Neural crest cell (in vitro differentiated cells): ENCODE data around the gene DNAH7. TPM values are rescaled to one million over a fixed set of nuclear protein-coding genes. Genes with fewer than 3 reads are reported as not detected.

Experiments used
- DNase-seq: peaks from one replicate; pipeline ENCODE4 v3.0.0; 2021; ENCODE audit warnings: low read depth, mixed read lengths, low spot score
- H3K27ac Mint-ChIP-seq: one replicate; pipeline ENCODE4 v1.8.0; 2021; ENCODE audit warnings: mild to moderate bottlenecking, mixed read lengths; ENCODE audit not compliant: unreplicated experiment
- H3K27me3 Mint-ChIP-seq: 2 replicates; pipeline ENCODE4 v1.8.0; 2021; ENCODE audit warnings: low read depth, mild to moderate bottlenecking, mixed read lengths
- H3K36me3 Mint-ChIP-seq: 2 replicates; pipeline ENCODE4 v1.8.0; 2021; ENCODE audit warnings: low read depth, mild to moderate bottlenecking, mixed read lengths
- H3K4me1 Mint-ChIP-seq: 2 replicates; pipeline ENCODE4 v1.8.0; 2021; ENCODE audit warnings: mixed read lengths
- H3K4me3 Mint-ChIP-seq: one replicate; pipeline ENCODE4 v1.8.0; 2021; ENCODE audit warnings: mild to moderate bottlenecking, mixed read lengths
- H3K9me3 Mint-ChIP-seq: 2 replicates; pipeline ENCODE4 v1.8.0; 2021; ENCODE audit warnings: mixed read lengths
- CTCF ChIP-seq: fragments of 200-600 bp; sonication (generic); conservative IDR thresholded peaks from 2 replicates; pipeline ENCODE4 v1.5.0; 2021; ENCODE audit warnings: antibody characterized with exemption, mild to moderate bottlenecking
- long read RNA-seq: library from polyadenylated mRNA; unstranded; transcript quantifications from one replicate; pipeline ENCODE4 v2.0.0, GENCODE V29; 2020
- total RNA-seq: library from RNA; stranded (reverse); gene quantifications from 2 replicates; pipeline ENCODE4 v1.2.1, GENCODE V29; 2021

The DNAH7 gene
- total RNA-seq: 1.5 and 2.6 TPM in 2 replicates
- long read RNA-seq, partial matches to known transcripts: 1 of 8 reads
- long read RNA-seq, other reads (novel, unspliced or antisense): 7 of 8 reads

- no peaks in the 10 kb centered on the region for H3K36me3 Mint-ChIP-seq
- H3K9me3 Mint-ChIP-seq: no peaks in the 10 kb centered on the region
- peak; percentile 83 for DNase-seq
- H3K4me3 Mint-ChIP-seq: peak within 1 kb of the TSS; percentile 95
- H3K4me1 Mint-ChIP-seq: peaks cover 8% of the 10 kb centered on the region
- peak; percentile 94 for TF ChIP-seq CTCF
- peaks cover 20% of the 10 kb centered on the region for H3K27me3 Mint-ChIP-seq
- peak within 1 kb of the TSS; percentile 98 for H3K27ac Mint-ChIP-seq
Measured at GRCh38 chr2:196068271-196069209, at the start of gene DNAH7. TSS of gene DNAH7 (minus strand) at chr2:196068837. CDS start at chr2:196068711, 126 bp downstream.

GRCh38 chr2:196117214-196117705 is 48.6 kb upstream of the DNAH7 start:
- no peaks in the 10 kb centered on the region for H3K27me3 Mint-ChIP-seq
- H3K4me1 Mint-ChIP-seq: peaks cover 18% of the 10 kb centered on the region
- DNase-seq: no peak
- H3K4me3 Mint-ChIP-seq: no peak overlapping the region
- H3K36me3 Mint-ChIP-seq: no peaks in the 10 kb centered on the region
- TF ChIP-seq CTCF: no peak
- H3K9me3 Mint-ChIP-seq: no peaks in the 10 kb centered on the region
- H3K27ac Mint-ChIP-seq: no peak overlapping the region

DNA sequence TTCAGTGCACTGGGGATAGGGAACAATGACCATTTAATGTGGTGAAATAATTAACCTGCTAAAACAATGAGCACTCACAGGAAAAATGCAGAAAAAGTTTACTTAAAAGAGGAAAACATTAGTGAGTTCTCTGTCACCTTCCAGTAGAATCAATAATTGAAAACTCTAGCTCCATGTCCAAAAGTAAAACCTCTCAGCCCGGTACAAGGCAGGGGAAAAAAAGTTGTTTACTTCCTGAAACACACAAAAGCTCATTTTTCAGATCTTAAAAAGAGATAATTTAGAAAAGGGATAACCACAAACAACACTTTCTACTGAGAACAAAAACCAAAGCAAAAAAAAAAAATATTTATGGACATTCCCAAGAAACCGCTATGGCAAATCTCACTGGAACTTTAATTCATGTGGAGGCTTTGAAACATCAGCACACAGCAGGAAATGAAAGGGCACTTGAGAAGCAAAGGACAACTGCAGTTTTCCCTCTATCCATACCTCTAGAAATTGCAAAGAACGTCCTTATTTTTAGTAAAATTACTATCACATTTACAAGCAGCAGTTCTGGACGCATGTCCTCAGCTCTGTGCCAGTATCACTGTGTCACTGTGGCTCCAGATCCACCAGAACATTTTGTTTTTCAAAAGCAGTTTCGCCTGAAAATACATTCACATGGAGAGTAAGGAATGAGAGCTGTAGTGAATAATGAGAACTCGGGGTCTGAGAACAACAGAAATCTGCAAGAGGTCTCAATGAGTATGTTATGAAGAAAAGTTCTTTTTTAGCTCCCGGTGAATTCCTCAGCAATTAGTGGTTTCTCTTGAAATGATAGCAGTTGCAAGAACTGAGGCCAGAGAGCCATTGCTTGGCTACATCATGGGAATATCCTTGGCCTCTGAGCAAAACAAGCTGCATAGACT is 44.7 kb upstream of the DNAH7 start:
- peaks cover 24% of the 10 kb centered on the region for H3K4me1 Mint-ChIP-seq
- TF ChIP-seq CTCF: no peak
- no peaks in the 10 kb centered on the region for H3K36me3 Mint-ChIP-seq
- H3K27ac Mint-ChIP-seq: peak overlapping the region; percentile 98
- H3K4me3 Mint-ChIP-seq: peak overlapping the region; percentile 24
- H3K27me3 Mint-ChIP-seq: no peaks in the 10 kb centered on the region
- no peak for DNase-seq
- no peaks in the 10 kb centered on the region for H3K9me3 Mint-ChIP-seq

DNA sequence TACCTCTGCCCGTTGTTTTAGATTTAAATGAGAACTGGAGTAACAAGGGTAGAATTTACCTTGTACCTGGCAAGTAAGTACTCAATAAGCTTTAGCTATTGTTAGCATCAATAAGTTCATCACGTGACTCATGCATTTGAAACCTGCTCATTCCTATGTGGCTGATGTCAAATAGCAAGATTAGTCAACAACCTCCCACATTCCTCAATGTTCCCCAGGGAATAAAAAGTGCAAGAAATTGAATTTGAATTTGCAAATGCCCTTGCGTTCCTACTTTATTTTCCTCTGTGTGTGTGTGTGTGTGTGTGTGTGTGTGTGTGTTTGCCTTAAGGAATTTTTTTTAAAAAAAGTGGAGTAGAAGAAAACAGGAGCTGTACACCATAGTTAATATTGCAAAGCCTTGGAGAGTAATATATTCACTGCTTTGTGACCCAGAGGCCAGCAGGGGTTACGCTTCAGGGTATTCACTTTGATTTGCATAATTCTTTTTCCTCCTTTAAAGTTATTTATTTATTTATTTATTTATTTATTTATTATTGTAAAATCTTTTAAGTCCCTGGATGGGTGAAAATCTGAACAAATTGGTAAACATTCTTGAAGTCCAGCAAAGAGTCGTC is 43.9 kb upstream of the DNAH7 start:
- H3K9me3 Mint-ChIP-seq: no peaks in the 10 kb centered on the region
- no peak for TF ChIP-seq CTCF
- H3K4me1 Mint-ChIP-seq: peaks cover 24% of the 10 kb centered on the region
- H3K27me3 Mint-ChIP-seq: no peaks in the 10 kb centered on the region
- no peak for DNase-seq
- H3K4me3 Mint-ChIP-seq: peak overlapping the region; percentile 24
- peak overlapping the region; percentile 98 for H3K27ac Mint-ChIP-seq
- H3K36me3 Mint-ChIP-seq: no peaks in the 10 kb centered on the region

DNA sequence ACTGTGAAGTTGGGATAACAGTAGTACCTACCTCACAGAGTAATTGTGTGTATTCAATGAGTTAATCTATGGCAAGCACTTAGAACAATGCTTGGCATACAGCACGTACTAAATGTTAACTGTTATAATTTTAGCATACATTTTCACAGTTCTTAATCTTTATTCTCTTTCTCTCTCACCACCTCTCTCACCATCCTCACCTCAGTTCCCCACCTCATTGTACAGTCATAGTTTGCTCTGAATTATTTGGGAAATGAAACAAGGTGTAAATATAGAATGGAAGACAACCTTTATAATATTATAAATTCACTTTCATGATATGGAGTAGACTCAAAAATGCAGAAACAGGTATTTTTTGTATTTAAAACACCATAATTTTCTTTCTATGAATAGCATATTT is 40.0 kb upstream of the DNAH7 start:
- Mint-ChIP-seq H3K27ac (no peak overlapping the region), H3K9me3 (no peaks in the 10 kb centered on the region), H3K27me3 (no peaks in the 10 kb centered on the region), H3K36me3 (no peaks in the 10 kb centered on the region), H3K4me3 (no peak overlapping the region), H3K4me1 (peaks cover 20% of the 10 kb centered on the region)
- no peak for TF ChIP-seq CTCF
- no peak for DNase-seq
